ENCODE results near the gene TEX29.

Gene TEX29

DNA sequence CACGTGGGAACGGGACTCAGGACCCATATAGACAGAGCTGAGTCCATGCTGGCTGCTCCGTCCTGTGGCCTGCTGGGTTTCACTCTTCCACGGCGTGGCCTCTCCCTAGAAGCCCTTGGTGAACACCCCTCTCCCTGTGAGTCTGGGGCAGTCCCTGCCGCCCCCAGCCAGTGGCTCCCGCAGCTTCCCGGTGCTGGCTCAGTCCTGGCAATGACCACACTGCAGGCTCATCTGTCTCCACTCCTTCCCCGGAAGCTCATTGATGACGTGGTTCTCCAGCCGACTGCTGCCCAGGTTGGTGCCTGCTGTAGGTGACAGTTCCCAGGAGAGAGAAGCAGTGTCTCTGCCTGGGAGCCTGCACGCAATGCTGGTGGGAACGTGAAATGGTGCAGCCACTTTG, 2.1 kb upstream of the TEX29 start:
- in situ Hi-C loops (cut with HindIII; ENCODE audit: low sequenced_read_pairs), result no loop called here
- DNase-seq (ENCODE audit: low read depth), result no peak
- H3K4me3 ChIP-seq (ENCODE audit: low read depth, low read length), result no peak overlapping the region
- TF ChIP-seq CTCF (IDR thresholded peaks at IDR 0.05; ENCODE audit: low read depth, low read length, missing control alignments), result no peak

GRCh38 chr13:111319521-111319920, 921 bp upstream of the TEX29 start:
- TF ChIP-seq CTCF (IDR thresholded peaks at IDR 0.05; ENCODE audit: low read depth, low read length, missing control alignments), result no peak
- in situ Hi-C loops (cut with HindIII; ENCODE audit: low sequenced_read_pairs), result no loop called here

DNA sequence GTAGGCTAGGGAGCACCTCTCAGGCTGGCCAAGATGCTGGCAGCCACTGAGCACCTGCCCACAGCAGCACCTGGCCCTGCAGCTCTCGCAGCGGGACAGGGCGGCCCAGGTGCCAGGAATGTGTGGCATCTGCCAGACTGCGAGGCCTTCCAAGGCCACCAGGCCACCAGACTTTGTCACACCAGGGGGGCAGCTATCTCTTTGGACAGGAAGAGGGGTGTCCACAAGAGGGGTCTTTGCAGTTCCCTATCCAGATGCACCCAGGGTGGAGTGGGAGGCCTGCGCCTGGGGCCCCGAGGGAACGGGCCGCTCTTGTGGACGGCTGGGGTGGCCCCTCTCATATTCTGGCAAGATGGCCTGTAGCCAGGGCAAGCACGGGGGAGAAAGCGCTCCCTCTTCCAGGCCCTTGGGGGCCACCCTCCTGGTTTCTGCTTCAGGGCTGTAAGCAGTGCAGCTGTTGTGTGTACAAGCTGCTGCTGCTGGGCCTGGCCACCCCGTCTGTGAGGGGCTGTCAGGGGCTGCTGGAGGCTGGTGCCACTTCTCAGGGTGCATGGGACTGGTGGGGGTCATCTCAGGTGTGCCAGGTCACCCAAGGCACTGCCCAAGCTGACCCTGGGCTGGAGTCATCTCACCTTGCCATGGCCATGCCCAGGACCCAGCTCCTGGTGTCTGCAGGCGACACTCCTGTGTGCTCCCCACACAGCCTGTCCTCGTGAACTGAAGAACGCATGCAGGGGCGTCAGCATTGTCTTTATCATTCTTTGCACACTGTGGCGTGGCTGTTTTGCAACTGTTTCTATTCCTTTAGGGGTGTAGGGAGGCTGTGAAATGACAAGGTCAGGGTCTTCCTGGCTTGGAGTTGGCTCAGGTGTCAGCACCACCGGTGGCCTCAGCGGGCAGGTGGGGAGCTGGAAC, 1.8 kb downstream of the TEX29 start:
- no peak overlapping the region for H3K4me3 ChIP-seq (ENCODE audit: low read depth, low read length)
- in situ Hi-C loops (cut with HindIII; ENCODE audit: low sequenced_read_pairs), result no loop called here
- TF ChIP-seq CTCF (IDR thresholded peaks at IDR 0.05; ENCODE audit: low read depth, low read length, missing control alignments), result no peak
- DNase-seq (ENCODE audit: low read depth), result no peak

More at GRCh38 chr13:111319521-111319920, 921 bp upstream of the TEX29 start:
- no peak for DNase-seq (ENCODE audit: low read depth)
- no peak overlapping the region for H3K4me3 ChIP-seq (ENCODE audit: low read depth, low read length)

GRCh38 chr13:111322916-111323331, 2.5 kb downstream of the TEX29 start:
- in situ Hi-C loops (cut with HindIII; ENCODE audit: low sequenced_read_pairs), result no loop called here
- no peak for DNase-seq (ENCODE audit: low read depth)
- no peak overlapping the region for H3K4me3 ChIP-seq (ENCODE audit: low read depth, low read length)
- TF ChIP-seq CTCF (IDR thresholded peaks at IDR 0.05; ENCODE audit: low read depth, low read length, missing control alignments), result no peak

DNA sequence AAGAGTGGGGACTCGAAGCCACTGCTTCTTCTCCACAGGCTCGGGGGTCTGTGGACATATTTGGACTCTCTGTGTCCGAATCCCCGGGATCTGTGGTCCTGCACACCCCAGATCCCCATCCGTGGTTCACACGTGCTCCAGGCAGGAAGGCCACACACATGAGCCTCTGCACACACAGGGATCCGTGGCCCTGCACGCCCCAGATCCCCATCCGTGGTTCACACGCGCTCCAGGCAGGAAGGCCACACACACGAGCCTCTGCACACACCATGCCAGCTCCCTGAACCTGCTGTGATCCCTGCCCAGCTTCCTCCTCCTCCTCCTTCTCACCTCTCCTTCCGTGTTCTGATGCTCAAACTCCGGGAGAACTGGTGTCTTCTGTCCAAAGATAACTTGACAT, 3.1 kb downstream of the TEX29 start:
- no peak overlapping the region for H3K4me3 ChIP-seq (ENCODE audit: low read depth, low read length)
- no peak for TF ChIP-seq CTCF (IDR thresholded peaks at IDR 0.05; ENCODE audit: low read depth, low read length, missing control alignments)
- DNase-seq (ENCODE audit: low read depth), result no peak
- in situ Hi-C loops (cut with HindIII; ENCODE audit: low sequenced_read_pairs), result no loop called here

- in situ Hi-C loops (cut with HindIII; ENCODE audit: low sequenced_read_pairs), result no loop called here
- no peak for TF ChIP-seq CTCF (IDR thresholded peaks at IDR 0.05; ENCODE audit: low read depth, low read length, missing control alignments)
- DNase-seq (ENCODE audit: low read depth), result no peak
- no peak overlapping the region for H3K4me3 ChIP-seq (ENCODE audit: low read depth, low read length)
Observed at GRCh38 chr13:111323950-111324651, 3.7 kb downstream of the TEX29 start.
